Activated CD8-positive, alpha-beta memory T cell treated with anti-CD3 and anti-CD28 coated beads for 24 hours (primary cell): ENCODE measurements around the gene TANGO2.

ENCODE experiments used
- DNase-seq: peaks from one replicate; pipeline ENCODE4 v3.0.0-alpha.2; 2020

TANGO2 gene

DNA sequence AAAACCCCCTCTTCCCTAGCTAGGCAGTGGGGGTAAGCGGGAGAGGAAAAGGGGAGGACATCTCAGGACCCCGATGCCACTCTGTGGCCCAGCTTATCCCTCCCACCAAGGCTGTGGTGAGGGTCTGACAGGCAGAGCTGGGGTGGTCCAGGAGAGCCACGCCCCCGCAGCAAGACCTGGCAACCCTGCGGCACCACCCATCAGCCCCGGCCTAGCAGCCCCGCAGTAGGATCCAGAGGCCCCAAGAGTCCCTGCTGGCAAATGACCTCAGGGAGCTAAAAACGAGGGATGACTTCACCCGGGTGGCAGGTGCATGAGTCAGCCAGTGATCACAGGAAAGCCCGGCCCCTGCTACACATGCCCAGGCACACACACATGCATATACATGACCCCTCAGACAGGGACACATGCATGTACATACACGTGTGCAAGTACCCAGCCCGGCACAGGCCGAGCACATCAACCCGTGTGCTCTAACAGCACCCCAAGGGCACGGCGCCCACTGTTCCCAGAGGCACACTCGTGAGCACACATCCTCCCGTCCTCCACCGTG, 36.6 kb upstream of the TANGO2 start:
- no peak for DNase-seq

DNA sequence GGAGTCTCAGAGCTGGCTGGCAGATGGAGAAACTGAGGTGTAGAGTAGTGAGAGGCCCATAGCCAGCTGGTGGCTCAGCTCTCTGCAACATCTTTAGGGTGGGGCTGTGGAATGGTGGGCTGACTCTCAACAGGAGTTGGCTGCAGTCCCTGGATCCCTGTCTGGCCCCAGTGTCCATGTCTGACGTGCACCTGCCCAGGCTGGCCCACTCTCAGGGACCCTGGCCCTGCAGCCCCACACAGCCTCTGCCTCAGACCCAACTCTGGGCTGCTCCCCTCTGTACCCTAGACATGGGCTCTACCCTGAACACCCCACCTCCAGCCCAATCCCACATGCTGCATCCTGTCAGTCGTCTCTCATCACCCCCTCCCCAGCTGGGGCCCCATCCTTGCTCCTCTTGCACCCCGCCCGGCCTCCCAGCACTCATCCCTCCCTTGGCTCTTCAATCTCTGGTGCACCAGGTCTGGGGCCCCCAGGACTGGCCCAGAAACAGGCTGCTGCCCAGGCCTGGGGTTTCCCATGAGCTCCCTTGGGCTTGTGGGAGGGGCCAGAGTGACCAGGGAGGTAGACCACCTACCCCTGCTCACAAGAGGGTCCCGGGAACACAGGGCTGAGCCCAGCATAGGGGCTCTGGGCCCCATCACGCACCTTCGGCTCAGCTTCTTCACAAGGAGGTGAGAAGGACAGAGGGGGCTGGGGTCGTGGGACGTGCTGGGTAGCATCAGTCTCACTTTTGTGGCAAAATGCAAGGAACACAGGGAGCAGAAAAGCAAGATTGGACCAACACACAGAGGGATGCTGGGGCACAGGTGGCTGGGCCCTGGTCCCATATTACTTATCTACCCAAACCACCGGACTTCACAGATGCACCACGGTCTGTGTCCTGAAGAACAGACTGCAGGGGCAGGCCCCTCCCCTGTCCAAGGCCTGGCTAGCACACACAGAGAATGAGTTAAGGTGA, 35.8 kb upstream of the TANGO2 start:
- DNase-seq: no peak

DNA sequence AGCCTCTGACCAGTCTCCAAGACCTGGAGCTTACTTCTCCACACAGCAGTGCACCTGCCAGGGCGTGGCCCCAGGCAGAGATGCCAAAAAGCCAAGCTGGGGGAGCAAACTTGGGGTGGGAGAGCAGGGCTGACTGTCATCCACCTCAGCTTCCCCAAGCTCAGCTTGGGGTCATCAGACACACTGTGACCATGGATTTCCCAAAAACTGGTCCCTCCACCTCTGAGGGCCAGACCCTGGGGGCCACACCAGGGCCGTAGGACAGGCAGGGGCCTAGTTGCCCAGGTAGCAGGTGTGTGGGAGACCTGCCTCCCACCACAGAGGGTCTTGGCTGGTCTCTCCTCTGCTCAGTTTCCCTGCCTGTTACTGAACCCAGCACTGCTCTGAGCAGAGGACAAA, 34.9 kb upstream of the TANGO2 start:
- DNase-seq: no peak

DNA sequence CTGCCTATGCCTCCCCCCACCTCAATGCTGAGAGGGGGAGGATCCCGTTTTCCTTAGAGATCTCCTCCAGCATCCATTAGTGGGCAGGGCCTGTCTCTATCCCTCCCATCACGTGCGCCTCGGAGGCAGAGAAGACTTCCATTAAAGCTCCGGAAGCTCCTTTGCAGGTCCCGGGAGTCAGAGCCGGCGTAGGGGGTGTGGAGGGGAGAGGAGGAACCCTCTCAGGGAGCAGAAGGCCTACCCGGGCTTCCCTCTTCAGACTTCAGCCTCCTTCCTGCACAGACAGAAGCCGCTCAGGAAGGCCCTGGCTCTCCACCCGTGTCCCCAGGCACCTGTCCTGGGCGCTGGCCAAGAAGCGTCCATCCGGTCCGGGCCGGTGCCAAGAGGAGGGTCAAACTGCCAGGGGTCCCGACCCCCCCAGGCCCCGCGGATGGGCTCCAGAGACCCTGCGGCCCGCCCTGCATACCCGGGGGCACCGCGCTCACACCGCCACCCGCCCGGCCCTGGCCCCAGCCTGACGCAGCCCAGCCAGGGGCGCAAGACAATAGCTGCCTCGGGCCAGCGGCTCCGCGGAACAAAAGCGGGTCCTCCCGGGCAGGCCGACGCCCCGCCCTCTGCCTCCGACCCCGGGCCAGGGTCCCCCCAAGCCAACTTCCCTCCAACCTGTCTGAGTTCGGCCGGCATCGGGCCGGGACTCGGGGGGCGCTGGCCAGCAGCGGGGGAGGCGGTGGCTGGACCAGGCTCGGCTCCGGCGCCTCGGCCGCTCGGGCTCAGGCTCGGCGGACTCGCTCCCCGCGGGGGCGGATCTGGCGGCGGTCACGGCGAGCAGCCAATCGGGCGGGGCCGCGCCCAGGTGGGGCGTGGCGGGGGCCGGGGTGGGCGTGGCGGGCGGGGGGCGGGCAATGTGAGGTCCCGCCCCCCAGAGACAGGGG, 34.2 kb upstream of the TANGO2 start:
- peak; percentile 86 for DNase-seq

DNA sequence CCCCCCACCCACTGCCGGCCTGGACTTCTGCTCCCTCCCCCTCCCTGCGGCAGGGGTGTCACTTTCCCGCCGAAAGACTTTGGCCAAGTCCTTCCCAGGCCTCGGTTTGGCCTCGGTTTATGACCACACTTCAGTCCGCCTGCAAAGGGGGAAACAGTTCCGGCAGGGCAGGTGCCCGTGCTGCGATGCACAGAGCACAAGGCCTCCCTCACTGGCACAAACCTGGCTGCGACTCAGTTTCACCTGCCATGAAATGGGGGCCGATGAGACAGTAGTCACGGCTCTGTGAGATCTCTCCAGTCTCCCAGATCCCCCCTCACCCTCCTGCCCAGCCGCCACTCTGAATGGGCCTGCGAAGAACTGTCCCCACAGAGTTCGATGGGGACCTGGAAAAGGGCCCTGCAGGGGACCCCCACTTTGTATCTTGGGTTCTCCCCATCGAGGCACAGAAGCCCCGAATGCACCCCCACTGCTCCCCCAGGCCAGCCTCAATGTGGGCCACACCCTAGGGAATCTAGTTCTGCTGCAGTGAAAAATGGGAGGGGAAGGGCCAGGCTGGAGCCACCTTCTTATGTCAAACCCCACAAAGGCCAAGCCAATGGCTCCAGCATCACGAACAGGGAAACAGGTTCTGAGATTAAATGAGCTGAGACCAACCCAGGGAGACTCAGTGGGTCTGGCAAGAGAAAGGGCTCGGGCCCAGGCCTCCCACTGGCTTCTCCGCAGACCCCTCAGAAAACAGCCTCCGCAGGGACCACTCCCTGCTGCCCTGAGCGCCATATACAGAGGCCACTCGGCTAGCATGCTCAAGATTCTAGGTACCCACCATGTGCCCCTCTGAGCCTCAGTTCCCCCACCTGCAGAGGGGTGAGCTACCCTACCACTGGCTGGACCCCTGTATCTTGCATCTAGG, 33.3 kb upstream of the TANGO2 start:
- DNase-seq: no peak

DNA sequence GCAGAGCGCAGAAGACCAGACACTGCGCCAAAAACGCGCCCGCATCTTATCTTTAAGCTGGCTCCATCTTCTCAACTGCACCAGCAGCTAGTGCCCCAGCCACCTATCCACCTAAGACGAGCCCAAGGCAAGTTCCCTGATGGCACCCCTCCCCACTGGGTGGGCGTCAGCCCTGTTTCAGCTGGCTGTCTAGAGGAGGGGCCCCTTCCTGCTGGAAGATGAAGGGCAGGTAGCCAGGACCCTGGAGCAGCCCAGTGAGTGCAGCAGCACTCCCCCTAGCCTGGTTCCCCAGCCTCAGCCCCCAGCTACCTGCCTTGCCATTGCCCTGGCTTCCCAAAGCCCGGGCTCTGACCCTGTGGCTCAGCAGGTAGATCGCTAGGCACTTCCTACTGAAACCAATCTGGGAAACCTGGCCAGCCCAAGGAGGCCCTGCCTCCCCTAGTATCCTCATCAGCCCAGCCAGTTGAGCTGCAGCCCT, 32.5 kb upstream of the TANGO2 start:
- DNase-seq: no peak

DNA sequence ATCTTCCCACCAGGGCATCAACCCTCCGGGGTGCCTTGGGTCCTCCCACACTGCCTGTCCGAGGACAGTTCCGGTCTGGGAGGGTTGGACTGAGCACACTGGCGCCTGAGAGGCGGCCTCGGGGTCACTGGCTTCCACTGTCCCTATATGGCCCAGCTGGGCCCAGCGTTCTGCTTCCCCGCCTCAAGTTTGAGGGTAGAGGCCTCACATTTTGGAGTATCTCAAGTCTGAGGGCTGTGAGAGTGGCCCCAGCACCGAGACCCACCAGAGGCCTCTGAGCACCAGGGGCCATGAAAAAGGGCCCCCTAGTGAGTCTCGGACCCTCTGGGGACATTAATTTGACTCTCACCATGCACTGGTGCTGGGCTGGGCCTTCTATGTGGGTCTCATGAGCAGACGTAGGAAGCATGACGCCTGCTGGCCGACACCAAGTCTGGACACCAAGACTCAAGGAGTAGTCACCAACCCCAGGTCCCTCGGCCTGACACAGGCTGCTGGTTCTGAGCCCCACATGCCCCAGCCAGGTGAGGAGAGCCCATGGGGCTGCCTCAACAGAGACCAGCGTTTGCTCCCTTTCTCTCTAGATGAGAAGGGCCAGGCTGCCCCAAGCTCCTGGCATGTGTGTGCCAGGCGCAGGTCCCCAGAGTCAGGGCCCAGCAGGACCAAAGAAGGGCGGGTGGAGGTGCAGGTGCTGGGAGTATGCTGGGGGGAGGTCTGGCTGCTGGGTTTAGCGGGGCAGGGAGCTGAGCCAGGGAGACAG, 31.8 kb upstream of the TANGO2 start:
- DNase-seq: no peak

DNA sequence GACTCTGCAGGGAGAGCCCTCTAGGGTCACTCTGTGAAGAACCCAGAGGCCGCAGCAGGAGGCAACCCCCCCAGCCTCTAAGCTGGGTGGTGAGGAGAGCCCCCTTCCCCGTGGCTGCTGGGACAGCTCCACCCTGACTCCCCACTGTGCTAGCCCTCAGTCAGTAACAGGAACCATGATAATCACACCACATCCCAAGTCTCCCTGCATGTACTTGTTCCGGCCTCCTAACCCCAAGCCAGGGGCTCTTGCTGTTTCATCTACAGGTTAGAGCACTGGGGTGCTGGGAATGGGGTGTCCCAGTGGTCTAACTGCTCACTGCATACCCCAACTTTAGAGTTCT, 31.2 kb upstream of the TANGO2 start:
- DNase-seq: no peak

DNA sequence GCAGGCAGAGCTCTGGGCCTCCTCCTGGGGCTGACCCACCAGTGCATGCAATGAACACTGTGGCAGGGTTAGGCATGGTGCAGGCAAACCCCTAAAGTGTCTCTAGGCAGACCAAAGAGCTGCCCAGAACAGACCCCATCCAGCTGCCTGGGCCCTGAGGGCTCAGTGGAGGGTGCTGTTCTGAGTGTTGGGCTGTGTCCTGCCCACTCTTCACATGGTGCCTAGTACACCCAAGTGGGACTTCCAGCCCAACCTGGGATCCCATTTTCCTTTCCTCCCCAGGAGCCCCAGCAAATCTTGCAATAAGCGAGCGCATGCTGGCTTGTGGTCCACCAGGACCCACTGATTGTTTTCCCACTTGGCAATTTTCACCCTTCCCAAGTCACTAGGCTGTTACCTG, 30.7 kb upstream of the TANGO2 start:
- no peak for DNase-seq

DNA sequence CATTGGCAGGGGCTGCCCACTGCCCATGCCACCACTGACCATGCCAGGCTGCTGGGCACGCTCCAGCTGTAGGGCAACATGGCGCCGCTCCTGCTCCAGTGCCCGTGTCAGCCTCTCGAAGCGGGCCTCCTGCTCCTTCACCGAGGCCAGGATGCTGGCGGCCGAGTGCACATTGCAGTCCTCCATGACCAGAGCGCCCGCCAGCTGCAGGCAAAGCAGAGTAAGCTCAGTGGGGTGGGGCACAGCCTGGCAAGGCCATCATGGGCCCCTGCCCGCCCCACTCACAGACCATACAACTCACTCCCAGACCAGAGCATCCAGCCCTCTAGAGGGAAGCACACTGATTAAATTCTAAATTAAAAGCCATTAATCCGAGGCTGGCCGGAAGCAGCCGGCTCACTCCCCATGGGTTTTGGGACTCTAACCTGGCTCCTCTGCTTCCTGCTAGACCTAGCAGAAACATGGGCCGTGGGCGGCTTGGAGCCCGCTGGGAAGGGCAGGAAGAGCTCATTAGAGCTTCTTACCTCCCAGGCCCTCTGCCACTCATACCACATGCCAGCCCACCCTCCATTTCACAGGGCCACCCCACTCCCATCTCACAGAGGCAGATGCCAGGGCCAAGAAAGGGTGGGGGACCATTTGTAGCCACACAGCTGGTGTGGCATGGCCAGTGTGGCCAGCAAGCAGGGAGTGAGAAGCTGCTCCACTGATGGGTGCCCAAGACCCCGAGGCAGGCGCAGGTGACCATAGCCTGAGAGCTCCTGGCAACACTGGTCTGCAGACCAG, 30.1 kb upstream of the TANGO2 start:
- DNase-seq: no peak

DNA sequence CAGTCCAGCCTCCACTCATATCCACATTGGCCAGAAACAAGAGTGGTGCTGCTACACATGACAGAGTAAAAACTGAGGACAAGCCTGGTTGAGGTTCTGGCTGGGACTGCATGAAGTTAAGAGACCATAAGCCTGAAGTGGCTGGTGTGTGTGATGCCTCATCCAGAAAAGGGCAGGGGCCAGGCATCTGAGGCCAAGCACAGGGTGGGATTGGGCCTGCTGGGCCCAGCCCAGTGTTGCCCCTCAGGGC, 29.6 kb upstream of the TANGO2 start:
- no peak for DNase-seq

DNA sequence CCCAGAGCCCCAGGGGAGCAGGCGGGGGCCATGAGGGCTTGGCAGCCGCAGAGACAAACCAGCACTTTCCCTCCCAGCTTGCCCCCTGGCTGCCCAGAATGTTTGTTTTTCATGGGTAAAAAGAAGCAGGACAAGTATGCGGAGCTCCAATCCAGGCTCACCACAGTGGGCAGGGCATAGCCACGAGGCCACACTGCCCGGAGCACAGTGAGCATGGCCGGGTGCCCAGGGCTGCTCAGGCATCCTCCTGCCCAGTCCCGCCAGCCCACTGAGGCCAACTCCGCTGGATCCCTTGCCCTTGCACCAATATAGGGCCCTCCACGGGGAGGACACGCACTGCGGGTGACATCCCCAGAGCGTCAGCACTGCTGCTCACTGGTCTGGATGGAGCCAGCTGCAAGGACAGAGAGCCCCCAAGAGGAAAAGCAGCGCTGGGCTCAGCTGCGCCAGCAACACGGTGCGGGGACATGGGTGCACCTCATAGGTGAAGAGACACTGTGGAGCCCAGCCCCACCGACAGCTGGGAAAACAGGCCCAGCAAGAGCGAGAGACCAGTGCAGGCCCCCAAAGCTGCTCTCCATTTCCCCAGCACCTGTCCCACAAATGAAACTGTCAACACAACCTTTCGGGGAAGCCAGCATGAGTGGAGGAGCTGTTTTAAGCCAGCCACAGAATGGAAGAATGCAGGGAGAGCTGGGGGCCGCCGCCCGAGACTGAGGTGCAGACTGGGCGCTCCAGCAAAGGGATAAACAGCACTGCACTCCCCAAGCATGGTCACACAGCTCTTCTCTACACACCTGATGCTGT, 29.1 kb upstream of the TANGO2 start:
- no peak for DNase-seq

DNA sequence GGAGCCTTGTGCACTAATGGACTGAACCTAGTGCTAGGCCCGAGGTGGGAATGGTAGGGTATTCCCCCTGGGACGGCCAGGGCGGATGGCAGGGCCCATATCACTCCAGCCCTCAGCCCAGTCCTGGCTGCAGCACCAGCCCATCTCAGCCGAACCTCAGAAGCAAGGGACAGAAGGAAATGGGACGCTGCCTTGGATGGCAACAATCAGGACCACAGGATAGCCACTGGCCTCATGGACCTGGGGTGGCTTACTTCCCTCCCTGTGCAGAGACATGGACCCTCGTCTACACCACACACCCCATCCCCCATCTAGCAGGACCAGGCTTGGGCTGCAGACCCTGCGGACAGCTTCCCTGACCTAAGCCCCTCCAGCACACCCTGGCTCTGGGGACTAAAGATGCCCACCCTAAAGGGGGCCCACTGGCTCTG, 28.4 kb upstream of the TANGO2 start:
- DNase-seq: no peak

DNA sequence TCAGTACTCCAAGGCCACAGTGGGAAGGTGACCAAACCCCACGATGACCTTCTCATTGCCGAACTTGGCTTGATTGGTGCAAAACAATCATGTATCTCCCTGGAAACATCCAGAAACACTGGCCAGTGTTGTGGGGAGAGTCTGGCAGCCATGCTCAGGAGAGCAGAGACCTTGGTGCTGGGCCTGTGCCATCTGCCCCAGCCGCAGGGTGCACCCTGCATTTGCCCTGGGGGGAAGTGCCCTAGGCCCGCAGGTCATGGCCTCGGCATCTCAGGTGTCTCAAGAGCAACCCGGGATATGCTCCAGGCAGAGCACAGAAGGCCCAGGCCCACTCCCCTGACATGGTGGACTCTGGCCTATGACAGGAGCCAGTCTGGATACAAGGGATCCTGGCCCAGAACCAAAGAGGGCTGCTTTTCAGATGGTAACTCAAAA, 28.0 kb upstream of the TANGO2 start:
- no peak for DNase-seq

DNA sequence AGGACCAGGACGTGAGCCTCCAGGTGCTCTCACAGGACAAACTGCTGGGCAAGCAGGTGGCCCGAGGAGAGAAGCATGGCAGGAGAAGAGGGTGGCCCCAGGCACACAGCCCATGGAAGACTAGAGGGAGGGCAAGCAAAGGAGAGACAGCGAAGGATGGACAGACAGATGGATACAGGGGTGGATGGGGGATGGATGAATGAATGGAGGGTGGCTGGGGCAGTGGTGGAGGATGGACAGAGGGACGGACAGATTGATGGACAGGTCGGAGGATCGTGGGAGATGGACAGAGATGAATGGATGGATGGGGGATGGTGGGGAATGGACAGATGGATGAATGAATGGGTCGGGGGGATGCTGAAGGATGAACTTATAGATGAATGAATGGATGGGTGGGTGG, 27.0 kb upstream of the TANGO2 start:
- no peak for DNase-seq

DNA sequence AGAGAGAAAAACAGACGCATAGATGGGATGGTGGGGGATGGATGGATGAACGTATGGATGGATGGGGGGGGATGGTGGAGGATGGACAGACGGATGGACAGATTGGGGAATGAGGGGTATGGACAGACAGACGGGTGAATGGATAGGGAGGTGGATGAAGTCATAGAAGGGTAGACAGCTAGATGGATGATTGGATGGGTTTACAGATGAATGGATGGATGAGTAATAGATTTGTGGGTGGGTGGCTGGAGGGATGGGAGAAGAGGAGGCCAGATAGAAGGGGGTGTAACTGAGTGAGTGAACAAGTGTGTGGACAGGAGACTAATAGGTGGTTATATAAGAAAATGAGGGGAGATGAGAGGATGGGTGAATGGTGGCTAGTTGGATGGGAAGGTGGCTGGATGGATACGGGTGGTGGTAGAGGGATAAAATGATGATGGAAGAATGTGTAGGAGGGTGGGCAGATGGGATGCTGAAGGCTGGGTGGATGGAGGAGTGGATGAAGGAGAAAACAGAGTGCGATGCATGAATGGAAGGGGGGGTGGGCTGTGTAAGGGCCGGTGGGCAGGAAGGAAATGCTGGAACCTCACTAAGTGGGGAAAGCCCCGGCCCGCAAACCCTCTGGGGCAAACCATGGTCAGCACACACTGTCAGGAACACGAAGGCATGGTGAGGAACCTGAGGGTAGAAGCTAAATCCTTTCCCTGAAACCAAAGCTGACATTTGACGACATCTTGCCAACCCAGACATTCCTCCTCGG, 25.9 kb upstream of the TANGO2 start:
- no peak for DNase-seq

DNA sequence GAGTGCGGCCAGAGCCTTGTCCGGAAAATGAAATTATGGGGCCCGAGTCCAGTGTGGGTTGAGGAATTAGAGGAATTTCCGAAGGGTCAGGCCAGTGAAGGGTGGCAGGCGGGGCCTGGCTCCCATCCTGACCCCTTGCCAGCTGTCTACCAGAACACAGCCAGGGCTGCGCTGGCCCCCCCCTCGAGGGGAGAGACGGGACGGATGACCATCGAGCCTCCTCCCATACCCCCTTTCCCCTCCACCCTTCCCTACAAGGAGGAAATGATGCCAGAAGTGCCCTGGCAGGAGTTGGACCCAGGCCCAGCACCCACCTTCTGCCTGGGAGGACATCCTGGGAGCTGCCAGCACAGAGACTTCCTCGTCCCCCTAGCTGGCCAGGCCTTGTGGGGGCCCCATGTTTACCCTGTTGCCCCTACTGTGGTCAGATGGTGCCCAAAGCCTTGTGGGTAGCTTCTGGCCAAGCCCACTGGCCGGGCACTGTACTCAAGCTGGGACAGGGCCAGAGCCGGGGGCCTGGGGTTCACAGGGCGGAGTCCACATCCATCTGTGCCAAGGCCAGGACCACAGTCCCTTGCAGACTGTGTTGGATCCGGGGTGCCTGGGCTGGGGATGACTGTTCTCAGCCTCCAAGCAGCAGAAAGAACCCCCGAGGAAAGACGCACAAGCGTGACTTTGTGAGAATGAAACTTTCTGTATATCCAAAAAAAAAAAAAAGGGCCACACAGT, 25.1 kb upstream of the TANGO2 start:
- DNase-seq: no peak

DNA sequence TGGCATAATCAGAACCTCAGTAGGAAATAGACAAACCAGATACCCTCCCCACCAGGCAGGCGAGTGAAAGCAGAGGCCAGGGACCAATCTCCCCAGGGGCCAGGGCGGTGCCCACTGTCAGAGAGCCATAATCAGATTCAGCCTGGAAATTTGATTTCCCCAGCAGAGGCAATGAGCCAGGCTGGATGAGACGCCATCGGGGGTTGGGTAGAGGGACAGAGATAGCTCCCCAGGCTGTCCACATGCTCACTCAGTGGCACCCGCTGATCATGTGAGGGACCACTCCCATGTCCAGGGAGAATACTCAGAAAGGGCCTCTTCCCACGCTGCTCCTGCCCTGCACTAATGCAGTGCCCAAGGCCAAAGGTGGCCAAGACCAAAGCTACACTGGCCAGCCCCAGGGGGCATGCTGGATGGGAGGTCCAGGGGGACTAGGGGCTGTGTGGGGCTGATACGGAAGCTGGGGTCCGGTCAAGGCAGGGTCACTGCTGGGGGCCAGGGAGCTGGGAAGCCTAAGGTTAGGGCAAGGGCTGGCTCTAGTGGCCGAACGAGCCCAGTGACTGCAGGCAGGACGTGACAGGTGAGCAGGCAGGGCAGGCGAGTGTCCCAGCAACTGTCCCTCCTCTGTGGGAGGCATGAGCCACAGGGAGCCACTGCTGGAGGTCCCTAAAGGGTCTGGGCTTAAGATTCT, 24.1 kb upstream of the TANGO2 start:
- DNase-seq: no peak
